HepG2 (cell line): ENCODE data around the gene DOHH. TPM values are rescaled to one million over a fixed set of nuclear protein-coding genes. Genes with fewer than 3 reads are reported as not detected.

Experiments
- FOXK1 ChIP-seq: sonication (generic); formaldehyde crosslinking; IDR thresholded peaks from 2 replicates; pipeline ENCODE4 v1.4.0; 2020; ENCODE audit warnings: low read depth, missing genetic modification reagents, borderline replicate concordance
- FOXO1 ChIP-seq: sonication (generic); formaldehyde crosslinking; IDR thresholded peaks from 2 replicates; pipeline ENCODE4 v1.4.0; 2020; ENCODE audit warnings: missing genetic modification reagents
- GATAD1 ChIP-seq: IDR thresholded peaks from 2 replicates; pipeline ENCODE4 v1.6.1; 2016; ENCODE audit warnings: missing genetic modification reagents, missing compliant biosample characterization
- HNRNPK ChIP-seq: fragments of 200-400 bp; formaldehyde crosslinking; IDR thresholded peaks from 2 replicates; pipeline ENCODE4 v1.6.1; 2018; ENCODE audit warnings: low read length, low read depth, moderate library complexity, mild to moderate bottlenecking; ENCODE audit not compliant: poor library complexity, severe bottlenecking
- NCOA1 ChIP-seq: sonication (generic); formaldehyde crosslinking; IDR thresholded peaks from 2 replicates; pipeline ENCODE4 v1.9.0; 2021; ENCODE audit warnings: missing genetic modification reagents
- RCOR2 ChIP-seq: IDR thresholded peaks from 2 replicates; pipeline ENCODE4 v1.6.1; 2016; ENCODE audit warnings: missing biosample characterization, missing genetic modification reagents
- SRSF4 ChIP-seq: fragments of 200-400 bp; formaldehyde crosslinking; IDR thresholded peaks from one replicate; pipeline ENCODE4 v1.6.1; 2018; ENCODE audit warnings: mild to moderate bottlenecking, low read depth, low read length, moderate library complexity; ENCODE audit not compliant: poor library complexity, severe bottlenecking
- ZNF44 ChIP-seq: sonication (generic); formaldehyde crosslinking; IDR thresholded peaks from 2 replicates; pipeline ENCODE4 v1.5.1; 2020; ENCODE audit warnings: mild to moderate bottlenecking, missing genetic modification reagents
- ZNF546 ChIP-seq: sonication (generic); formaldehyde crosslinking; conservative IDR thresholded peaks from 2 replicates; pipeline ENCODE4 v1.8.1; 2023; ENCODE audit warnings: mild to moderate bottlenecking, missing genetic modification reagents
- ZNF891 ChIP-seq: sonication (generic); formaldehyde crosslinking; IDR thresholded peaks from 2 replicates; pipeline ENCODE4 v1.5.0; 2020; ENCODE audit warnings: mild to moderate bottlenecking, missing genetic modification reagents
- polyA plus RNA-seq, 8 experiments: library from polyadenylated mRNA; depleted of rRNA in 3 of 8; stranded (reverse) in 7 of 8; unstranded in 1 of 8; fragments of >200 nt; fragmentation: Illumina TruSeq in 4 of 8; extraction: Trizol in 4 of 8; gene quantifications; 2 replicates each; pipeline versions ENCODE4 v1.2.1 to v1.2.3, GENCODE V29; 2011 to 2016; ENCODE audit warnings: low read depth in 4 of 8, missing spikeins in 1 of 8, mixed read lengths in 1 of 8; ENCODE audit not compliant: insufficient read depth in 1 of 8
- total RNA-seq, 5 experiments: library from RNA; depleted of rRNA; stranded (reverse); fragments of >200 nt; fragmentation: Illumina TruSeq; extraction: Trizol; gene quantifications; 2 replicates each; pipeline ENCODE4 v1.2.3, GENCODE V29; 2016; ENCODE audit warnings: low read depth in 1 of 5
- TF ChIP-seq, protein P1 (sequence below): sonication (generic); formaldehyde crosslinking; IDR thresholded peaks from 2 replicates; pipeline ENCODE4 v1.5.0; 2020; ENCODE audit warnings: missing genetic modification reagents, mild to moderate bottlenecking, borderline replicate concordance
- TF ChIP-seq, protein P2 (sequence below): sonication (generic); formaldehyde crosslinking; IDR thresholded peaks from 2 replicates; pipeline ENCODE4 v1.8.1; 2022; ENCODE audit warnings: low read depth, mild to moderate bottlenecking, missing genetic modification reagents
- TF ChIP-seq, protein P3 (sequence below): sonication (generic); formaldehyde crosslinking; IDR thresholded peaks from 2 replicates; pipeline ENCODE4 v1.4.0; 2020; ENCODE audit warnings: mild to moderate bottlenecking, missing genetic modification reagents, borderline replicate concordance
- TF ChIP-seq, protein P4 (sequence below): sonication (generic); formaldehyde crosslinking; IDR thresholded peaks from 2 replicates; pipeline ENCODE4 v1.5.1; 2020; ENCODE audit warnings: mild to moderate bottlenecking, missing genetic modification reagents, borderline replicate concordance
- TF ChIP-seq, protein P5 (sequence below): sonication (generic); formaldehyde crosslinking; IDR thresholded peaks from 2 replicates; pipeline ENCODE4 v1.4.0; 2020; ENCODE audit warnings: missing genetic modification reagents

Gene DOHH
- total and polyA plus RNA-seq, 2 of the 13 experiments (the other 11 are each of a cell fraction or from before 2014, with no cell fraction given): 3.5 to 13.7 TPM

DNA sequence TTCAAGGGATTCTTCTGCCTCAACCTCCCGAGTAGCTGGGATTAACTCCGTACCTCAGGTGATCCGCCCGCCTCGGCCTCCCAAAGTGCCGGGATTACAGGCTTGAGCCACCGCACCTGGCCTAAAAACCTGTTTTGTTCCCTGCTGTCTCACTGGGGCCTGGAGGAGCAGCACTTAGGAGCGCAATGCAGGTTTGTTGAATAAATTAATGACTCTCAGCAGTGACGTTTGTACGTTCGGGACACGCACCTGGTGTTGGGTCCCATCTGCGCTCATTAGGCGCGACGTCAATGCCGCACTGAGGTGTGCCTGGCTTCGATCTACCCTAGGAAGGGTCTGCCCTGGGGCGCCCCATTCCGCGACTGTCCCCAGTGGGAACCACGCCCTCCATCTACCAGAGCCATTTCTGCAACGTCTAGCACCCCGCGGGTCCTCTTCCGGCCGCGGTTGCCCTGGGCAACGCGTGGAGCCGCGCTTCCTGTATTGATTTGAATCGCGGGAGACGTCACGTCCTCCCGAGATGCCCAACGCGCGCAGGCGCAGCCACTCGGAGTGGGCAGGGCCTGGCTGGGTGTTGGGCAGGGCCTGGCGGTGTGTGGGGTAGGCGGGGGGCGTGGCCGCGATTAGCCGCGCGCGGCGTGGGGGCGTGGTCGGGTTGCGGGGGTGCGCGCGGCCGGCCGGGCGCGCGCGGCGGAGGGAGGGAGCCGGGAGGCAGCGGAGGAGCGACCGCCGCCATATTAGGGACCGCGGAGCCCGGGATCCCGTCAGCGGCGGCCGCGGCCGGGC is 5.3 kb upstream of the DOHH start, which contains the start of gene FZR1 (continued):
- TF ChIP-seq, protein P1, sequence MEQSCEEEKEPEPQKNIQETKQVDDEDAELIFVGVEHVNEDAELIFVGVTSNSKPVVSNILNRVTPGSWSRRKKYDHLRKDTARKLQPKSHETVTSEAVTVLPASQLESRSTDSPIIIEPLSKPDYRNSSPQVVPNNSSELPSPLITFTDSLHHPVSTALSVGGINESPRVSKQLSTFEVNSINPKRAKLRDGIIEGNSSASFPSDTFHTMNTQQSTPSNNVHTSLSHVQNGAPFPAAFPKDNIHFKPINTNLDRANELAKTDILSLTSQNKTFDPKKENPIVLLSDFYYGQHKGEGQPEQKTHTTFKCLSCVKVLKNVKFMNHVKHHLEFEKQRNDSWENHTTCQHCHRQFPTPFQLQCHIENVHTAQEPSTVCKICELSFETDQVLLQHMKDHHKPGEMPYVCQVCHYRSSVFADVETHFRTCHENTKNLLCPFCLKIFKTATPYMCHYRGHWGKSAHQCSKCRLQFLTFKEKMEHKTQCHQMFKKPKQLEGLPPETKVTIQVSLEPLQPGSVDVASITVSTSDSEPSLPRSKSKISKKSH (CRISPR knock-in tag): 0 out of 2 replicates have a peak, but pooled peaks have one; percentile 46
- TF ChIP-seq HNRNPK (no peak), FOXK1 (CRISPR knock-in tag) (peak; percentile 89), ZNF546 (CRISPR knock-in tag) (no peak), FOXO1 (CRISPR knock-in tag) (peak; percentile 12; the same call in 1 of the 2 replicates), SRSF4 (no peak), ZNF891 (CRISPR knock-in tag) (0 out of 2 replicates have a peak, but pooled peaks have one; percentile 43), ZNF44 (CRISPR knock-in tag) (no peak), NCOA1 (no peak), RCOR2 (CRISPR knock-in tag) (no peak), GATAD1 (CRISPR knock-in tag) (peak; percentile 87)
- TF ChIP-seq, protein P2, sequence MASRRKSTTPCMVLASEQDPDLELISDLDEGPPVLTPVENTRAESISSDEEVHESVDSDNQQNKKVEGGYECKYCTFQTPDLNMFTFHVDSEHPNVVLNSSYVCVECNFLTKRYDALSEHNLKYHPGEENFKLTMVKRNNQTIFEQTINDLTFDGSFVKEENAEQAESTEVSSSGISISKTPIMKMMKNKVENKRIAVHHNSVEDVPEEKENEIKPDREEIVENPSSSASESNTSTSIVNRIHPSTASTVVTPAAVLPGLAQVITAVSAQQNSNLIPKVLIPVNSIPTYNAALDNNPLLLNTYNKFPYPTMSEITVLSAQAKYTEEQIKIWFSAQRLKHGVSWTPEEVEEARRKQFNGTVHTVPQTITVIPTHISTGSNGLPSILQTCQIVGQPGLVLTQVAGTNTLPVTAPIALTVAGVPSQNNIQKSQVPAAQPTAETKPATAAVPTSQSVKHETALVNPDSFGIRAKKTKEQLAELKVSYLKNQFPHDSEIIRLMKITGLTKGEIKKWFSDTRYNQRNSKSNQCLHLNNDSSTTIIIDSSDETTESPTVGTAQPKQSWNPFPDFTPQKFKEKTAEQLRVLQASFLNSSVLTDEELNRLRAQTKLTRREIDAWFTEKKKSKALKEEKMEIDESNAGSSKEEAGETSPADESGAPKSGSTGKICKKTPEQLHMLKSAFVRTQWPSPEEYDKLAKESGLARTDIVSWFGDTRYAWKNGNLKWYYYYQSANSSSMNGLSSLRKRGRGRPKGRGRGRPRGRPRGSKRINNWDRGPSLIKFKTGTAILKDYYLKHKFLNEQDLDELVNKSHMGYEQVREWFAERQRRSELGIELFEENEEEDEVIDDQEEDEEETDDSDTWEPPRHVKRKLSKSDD (CRISPR knock-in tag): peak; percentile 91
- TF ChIP-seq, protein P3, sequence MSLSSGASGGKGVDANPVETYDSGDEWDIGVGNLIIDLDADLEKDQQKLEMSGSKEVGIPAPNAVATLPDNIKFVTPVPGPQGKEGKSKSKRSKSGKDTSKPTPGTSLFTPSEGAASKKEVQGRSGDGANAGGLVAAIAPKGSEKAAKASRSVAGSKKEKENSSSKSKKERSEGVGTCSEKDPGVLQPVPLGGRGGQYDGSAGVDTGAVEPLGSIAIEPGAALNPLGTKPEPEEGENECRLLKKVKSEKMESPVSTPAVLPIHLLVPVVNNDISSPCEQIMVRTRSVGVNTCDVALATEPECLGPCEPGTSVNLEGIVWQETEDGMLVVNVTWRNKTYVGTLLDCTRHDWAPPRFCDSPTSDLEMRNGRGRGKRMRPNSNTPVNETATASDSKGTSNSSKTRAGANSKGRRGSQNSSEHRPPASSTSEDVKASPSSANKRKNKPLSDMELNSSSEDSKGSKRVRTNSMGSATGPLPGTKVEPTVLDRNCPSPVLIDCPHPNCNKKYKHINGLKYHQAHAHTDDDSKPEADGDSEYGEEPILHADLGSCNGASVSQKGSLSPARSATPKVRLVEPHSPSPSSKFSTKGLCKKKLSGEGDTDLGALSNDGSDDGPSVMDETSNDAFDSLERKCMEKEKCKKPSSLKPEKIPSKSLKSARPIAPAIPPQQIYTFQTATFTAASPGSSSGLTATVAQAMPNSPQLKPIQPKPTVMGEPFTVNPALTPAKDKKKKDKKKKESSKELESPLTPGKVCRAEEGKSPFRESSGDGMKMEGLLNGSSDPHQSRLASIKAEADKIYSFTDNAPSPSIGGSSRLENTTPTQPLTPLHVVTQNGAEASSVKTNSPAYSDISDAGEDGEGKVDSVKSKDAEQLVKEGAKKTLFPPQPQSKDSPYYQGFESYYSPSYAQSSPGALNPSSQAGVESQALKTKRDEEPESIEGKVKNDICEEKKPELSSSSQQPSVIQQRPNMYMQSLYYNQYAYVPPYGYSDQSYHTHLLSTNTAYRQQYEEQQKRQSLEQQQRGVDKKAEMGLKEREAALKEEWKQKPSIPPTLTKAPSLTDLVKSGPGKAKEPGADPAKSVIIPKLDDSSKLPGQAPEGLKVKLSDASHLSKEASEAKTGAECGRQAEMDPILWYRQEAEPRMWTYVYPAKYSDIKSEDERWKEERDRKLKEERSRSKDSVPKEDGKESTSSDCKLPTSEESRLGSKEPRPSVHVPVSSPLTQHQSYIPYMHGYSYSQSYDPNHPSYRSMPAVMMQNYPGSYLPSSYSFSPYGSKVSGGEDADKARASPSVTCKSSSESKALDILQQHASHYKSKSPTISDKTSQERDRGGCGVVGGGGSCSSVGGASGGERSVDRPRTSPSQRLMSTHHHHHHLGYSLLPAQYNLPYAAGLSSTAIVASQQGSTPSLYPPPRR (CRISPR knock-in tag): peak; percentile 32; the same call in 1 of the 2 replicates
- TF ChIP-seq, protein P4, sequence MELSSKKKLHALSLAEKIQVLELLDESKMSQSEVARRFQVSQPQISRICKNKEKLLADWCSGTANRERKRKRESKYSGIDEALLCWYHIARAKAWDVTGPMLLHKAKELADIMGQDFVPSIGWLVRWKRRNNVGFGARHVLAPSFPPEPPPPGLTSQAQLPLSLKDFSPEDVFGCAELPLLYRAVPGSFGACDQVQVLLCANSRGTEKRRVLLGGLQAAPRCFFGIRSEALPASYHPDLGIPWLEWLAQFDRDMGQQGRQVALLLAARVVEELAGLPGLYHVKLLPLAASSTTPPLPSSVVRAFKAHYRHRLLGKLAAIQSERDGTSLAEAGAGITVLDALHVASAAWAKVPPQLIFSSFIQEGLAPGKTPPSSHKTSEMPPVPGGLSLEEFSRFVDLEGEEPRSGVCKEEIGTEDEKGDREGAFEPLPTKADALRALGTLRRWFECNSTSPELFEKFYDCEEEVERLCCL (CRISPR knock-in tag): no peak
- TF ChIP-seq, protein P5, sequence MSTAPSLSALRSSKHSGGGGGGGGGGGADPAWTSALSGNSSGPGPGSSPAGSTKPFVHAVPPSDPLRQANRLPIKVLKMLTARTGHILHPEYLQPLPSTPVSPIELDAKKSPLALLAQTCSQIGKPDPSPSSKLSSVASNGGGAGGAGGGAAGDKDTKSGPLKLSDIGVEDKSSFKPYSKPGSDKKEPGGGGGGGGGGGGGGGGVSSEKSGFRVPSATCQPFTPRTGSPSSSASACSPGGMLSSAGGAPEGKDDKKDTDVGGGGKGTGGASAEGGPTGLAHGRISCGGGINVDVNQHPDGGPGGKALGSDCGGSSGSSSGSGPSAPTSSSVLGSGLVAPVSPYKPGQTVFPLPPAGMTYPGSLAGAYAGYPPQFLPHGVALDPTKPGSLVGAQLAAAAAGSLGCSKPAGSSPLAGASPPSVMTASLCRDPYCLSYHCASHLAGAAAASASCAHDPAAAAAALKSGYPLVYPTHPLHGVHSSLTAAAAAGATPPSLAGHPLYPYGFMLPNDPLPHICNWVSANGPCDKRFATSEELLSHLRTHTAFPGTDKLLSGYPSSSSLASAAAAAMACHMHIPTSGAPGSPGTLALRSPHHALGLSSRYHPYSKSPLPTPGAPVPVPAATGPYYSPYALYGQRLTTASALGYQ: peak; percentile 23; the same call in 1 of the 2 replicates
